ENCODE results near the gene GCNA.

- no peak for TF ChIP-seq POLR2AphosphoS5 (IDR thresholded peaks at IDR 0.05; ENCODE audit: borderline replicate concordance, low read depth, low read length)
- no peak for TF ChIP-seq EZH2 (IDR thresholded peaks at IDR 0.05)
Observed at GRCh38 chrX:71616672-71617529, 38.7 kb downstream of the GCNA start.
